NOMO-1 treated with dmso at 0.1 percent for 144 hours (cell line): ENCODE data around the gene LGSN.
"Not testable (repeated sequence)": the region's sequence is repeated elsewhere in the genome, so short reads cannot be mapped to it uniquely, and the experiment has no call there.

Source experiments
- DNase-seq: peaks from one replicate; lab custom pipeline; 2025; ENCODE audit not compliant: unreplicated experiment; lab: John Stamatoyannopoulos, UW

Gene LGSN

DNA sequence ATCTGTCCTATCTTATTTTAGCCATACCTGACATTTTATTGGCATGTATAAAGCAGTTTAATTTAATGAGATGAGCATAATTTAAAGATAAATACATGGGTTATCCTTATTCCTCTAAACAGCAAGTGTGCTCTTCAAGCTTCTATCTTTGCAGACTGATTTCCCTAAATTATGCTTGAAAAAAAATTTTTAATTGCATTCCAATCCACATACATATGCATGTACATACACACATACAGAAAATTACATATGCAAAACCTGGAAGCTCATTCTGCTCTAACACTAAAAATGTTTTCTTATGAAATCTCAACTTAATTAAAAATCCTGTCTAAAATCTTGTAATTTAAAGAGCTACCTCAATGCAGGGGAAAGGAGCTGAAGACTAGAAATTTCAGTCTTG is 73.2 kb downstream of the LGSN start:
- no peak for DNase-seq

DNA sequence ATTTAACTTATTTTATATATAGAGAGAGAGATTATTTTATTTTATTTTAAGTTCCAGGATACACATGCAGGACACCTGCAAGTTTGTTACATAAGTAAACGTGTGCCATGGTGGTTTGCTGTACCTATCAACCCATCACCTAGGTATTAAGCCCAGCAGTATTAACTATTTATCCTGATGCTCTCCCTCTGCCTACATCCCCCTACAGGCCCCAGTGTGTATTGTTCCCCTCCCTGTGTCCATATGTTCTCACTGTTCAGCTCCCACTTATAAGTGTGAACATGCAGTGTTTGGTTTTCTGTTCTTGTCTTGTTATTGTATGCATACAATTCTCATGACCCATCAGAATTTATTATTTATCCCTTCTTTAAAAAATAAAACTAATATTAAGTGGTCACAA is 73.9 kb downstream of the LGSN start:
- DNase-seq: no peak

DNA sequence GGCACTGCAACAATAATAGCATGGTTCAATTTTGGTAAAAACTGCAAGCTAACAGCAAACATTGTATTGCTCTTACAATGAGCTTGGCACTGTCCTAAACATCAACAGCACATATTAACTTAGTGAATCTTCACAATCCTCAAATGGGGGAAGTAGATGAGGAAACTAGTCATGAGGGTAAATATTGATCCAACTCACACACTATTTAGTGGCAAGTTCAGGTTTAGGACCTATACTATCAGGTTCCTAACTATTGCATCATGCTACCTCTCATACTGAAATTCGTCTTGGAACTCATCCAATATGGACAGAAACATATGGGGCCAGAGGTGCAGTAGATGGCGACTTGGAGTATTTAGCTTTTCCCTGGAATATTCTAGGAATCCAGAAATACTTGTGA is 74.4 kb downstream of the LGSN start:
- no peak for DNase-seq

DNA sequence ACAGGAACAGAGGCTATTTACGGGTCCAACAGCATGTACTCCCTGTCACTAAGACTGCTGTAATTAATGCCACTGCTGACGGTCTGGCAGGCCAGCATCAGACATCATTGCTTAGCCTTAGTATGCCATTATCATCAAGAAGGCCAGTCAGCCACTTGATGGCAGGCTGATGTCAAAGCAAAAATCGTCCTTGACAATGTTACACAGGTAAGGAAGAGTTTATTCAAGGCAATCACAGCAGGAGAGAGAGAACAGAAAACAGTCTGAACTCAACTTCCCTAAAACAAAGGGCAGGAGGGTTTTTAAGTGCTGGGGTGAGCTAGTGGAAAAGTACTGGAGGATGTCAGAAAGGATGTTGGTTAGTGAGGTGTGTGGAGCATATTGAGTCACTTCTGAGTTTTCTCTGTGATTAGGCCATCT is 83.4 kb downstream of the LGSN start:
- DNase-seq: peak; percentile 51

DNA sequence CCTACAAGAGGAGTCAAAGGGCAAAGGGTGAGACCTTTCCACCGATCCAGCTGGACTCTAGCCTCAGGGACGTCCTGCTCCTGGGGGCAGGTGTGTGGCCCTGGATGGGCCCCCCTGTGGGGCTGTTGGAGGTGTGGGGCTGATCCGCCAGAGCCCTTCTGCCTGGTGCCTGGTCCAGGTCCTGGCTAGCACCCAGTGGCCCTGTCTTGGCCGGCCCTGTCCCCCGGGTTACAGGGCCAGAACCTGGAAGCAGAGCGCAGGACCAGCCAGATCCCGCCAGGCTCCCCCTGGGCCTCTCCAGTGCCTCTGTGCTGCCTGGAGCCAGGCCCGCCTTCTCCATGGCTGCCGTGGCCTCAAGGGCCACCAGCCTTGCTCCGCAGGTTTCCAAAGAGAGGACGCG is 89.3 kb downstream of the LGSN start:
- DNase-seq: not testable (repeated sequence)

DNA sequence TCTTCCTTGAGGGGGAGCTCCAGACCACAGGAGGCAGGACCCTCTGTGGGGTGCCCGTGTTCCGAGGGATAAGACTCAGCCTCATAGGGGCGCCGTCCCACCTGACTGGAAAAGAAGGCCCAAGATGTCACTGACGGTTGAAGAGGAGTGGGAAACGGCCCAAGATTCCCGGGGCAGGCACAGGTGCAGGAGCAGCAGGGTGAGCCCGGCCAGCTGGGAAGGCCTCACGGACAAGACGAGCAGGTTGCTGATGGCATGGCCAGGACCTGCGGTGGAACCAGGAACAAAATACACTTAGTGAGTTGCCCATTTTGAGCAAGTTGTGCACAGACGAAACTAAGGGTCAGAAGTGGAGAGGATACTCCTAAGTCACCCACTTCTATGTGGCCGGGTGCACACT is 89.8 kb downstream of the LGSN start:
- not testable (repeated sequence) for DNase-seq

DNA sequence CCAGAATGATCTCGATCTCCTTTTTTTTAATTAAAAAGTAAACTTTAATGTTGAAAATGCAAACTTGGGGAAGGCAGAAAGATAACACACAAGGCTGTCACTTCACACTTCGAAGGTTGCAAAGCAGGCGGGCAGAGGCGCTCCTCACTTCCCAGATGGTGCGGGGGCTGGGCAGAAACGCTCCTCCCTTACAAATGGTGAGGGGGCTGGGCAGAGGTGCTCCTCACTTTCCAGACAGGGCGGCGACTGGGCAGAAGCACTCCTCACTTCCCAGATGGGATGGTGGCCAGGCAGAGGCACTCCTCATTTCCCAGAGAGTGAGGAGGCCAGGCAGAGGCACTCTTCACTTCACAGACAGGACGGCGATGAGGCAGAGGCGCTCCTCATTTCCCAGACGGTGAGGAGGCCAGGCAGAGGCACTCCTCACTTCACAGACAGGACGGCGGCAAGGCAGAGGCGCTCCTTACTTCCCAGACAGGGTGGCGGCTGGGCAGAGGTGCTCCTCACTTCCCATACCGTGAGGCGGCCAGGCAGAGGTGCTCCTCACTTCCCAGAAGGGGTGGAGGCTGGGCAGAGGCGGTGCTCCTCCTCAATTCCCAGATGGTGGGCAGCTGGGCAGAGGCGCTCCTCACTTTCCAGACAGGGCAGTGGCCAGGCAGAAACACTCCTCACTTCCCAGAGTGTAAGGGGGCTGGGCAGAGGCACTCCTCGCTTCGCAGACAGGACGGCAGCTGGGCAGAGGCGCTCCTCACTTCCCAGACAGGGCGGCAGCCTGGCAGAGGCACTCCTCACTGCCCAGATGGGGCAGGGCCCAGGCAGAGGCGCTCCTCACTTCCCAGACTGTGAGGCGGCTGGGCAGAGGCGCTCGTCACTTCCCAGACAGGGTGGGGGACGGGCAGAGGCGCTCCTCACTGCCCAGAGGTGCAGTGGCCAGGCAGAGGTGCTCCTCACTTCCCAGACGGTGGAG is 91.6 kb downstream of the LGSN start:
- DNase-seq: not testable (repeated sequence)

DNA sequence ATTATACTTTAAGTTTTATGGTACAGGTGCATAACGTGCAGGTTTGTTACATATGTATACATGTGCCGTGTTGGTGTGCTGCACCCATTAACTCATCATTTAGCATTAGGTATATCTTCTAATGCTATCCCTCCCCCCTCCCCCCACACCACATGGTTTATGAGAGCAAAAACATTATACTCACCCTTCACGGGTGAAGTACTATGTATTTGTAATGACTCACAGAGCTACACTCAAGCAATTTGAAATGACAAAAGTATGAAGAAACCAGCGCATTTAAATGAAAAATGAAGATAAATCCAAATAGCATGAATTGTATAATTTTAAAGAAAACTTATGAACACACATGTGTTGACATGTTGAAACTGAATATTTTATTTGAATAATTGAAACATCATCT is 93.8 kb downstream of the LGSN start:
- not testable (repeated sequence) for DNase-seq
